Fibroblast of peridontal ligament (primary cell): Measurements from ENCODE around the gene GAS6.

Source experiments
- DNase-seq: peaks from one replicate; pipeline ENCODE4 v3.0.0-alpha.2; 2010; ENCODE audit errors: extremely low read depth

The GAS6 gene

GRCh38 chr13:113851826-113852535 is 11.9 kb downstream of the GAS6 start:
- no peak for DNase-seq

GRCh38 chr13:113851480-113851803 is 12.4 kb downstream of the GAS6 start:
- DNase-seq = no peak

- DNase-seq = no peak
Measured at GRCh38 chr13:113850722-113851479, 13.0 kb downstream of the GAS6 start.

DNA sequence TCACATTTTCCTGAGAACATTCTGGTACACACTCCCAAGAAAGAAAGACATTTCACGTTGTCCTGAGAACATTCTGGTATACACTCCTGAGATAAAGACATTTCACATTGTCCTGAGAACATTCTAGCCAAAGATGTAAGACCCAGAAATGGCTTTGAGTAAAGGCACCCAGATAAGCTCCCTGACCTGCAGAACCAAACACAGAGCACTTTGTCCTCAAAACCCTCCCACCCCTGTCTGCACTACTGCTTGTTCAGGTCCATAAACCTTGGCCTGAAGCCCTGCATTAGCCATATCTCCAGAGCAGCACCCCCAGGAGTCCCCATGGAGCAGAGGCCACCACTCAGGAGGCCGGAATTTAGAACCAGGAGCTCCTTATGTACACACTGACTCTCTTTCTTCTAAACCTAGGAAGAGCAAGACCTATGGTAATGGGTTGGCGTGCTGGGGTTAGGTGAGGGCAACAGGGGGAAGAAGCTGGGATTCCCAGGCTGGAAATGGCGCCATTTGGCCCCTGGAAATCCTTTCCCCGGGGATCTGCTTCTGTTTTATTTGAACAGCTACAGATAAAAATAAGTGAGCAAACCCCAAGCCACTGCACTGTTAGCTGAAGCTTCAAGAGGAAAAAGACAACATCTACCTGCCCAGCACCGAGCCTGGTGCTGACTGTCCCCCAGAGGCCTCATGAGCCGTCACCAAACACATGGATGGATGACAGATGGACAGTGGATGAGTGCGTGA is 13.7 kb downstream of the GAS6 start:
- no peak for DNase-seq

- DNase-seq = no peak
Measured at GRCh38 chr13:113849546-113849945, 14.3 kb downstream of the GAS6 start.

DNA sequence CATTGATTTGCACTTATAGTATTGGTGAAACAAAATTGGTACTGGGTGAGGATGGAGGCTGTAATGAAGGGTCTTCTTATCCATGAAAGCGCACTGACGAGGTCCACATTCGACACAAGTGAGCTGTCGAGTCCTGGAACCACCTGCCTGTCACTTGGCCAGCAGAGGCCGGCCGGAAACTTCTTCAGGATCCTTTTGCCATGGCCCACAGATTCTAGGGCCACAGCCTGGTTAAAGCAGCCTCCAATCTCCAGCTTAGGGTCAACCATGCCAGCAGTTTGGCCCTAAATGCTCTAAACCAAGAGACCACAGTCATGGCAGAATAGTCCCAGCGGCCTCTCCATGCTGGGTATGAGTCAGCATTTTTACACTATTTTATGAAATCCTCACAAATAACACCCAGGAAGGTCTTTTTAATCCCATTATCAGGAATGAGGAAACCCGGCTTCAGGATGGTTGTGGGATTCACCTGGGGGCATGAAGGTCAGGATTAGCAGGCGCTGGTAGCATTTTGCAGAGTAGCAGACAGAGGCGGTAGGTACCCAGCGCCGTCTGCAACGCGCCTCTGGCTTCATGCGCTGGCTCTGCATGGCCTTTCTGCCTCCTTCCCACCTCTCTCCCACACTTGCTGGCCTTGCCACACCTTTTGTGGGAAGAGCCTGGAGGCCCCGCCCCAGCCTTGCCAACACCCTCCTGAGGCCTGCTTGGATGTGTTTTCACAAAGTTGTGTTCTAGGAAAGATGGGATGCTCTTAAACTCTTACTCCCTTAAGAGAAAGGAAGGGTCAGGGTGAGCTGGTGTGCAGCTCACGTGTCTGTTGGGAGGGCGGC is 15.2 kb downstream of the GAS6 start:
- no peak for DNase-seq

GRCh38 chr13:113848020-113848419 is 15.9 kb downstream of the GAS6 start:
- no peak for DNase-seq

GRCh38 chr13:113846636-113847318 is 17.1 kb downstream of the GAS6 start:
- DNase-seq = no peak

- DNase-seq = no peak
Measured at GRCh38 chr13:113845723-113846635, 17.9 kb downstream of the GAS6 start.

GRCh38 chr13:113845055-113845454 is 18.8 kb downstream of the GAS6 start:
- DNase-seq = no peak

- no peak for DNase-seq
Measured at GRCh38 chr13:113843864-113844556, 19.9 kb downstream of the GAS6 start.

DNA sequence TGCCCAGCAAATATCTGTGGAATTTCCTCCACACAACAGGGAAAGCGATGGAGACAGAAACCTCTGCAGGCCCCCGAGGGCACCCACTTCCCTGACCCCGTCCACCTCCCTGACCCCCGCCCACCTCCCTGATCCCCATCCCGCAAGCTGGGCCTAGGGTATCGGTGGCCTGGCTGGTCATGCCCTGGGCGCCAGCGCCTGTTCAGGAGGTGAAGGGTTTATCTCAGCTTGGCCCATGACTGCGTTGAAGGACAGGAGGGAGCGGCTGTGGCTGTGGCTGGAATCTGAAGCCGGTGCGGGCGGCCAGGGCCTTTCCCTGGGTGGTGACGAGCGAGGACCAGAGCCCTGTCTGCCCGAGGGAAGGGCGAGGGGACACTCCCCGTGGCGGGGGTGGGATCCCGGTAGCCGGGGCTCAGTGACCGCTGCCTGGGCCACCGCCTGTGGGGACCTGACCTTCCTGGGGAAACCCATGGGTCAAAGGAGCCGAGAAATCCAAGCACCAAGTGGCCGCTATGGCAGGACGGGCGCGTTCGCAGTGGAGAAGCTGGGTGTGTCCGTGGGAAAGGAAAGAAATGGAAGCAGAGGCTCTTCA is 20.7 kb downstream of the GAS6 start:
- no peak for DNase-seq

GRCh38 chr13:113842336-113843062 is 21.4 kb downstream of the GAS6 start:
- DNase-seq = no peak

GRCh38 chr13:113841353-113841650 is 22.6 kb downstream of the GAS6 start:
- DNase-seq = no peak

GRCh38 chr13:113840541-113841352 is 23.1 kb downstream of the GAS6 start:
- DNase-seq = no peak

- no peak for DNase-seq
Measured at GRCh38 chr13:113839536-113840204, 24.2 kb downstream of the GAS6 start.

GRCh38 chr13:113838711-113839201 is 25.1 kb downstream of the GAS6 start:
- DNase-seq = no peak
